ENCODE results near the gene FOXP1. TPM values are rescaled to one million over a fixed set of nuclear protein-coding genes. Genes with fewer than 3 reads are reported as not detected.

Gene FOXP1
- total and polyA plus RNA-seq, 9 of the 15 experiments (the other 6 are each of a cell fraction or from before 2014, with no cell fraction given), result 7.7 to 34.5 (median 13.7) TPM

DNA sequence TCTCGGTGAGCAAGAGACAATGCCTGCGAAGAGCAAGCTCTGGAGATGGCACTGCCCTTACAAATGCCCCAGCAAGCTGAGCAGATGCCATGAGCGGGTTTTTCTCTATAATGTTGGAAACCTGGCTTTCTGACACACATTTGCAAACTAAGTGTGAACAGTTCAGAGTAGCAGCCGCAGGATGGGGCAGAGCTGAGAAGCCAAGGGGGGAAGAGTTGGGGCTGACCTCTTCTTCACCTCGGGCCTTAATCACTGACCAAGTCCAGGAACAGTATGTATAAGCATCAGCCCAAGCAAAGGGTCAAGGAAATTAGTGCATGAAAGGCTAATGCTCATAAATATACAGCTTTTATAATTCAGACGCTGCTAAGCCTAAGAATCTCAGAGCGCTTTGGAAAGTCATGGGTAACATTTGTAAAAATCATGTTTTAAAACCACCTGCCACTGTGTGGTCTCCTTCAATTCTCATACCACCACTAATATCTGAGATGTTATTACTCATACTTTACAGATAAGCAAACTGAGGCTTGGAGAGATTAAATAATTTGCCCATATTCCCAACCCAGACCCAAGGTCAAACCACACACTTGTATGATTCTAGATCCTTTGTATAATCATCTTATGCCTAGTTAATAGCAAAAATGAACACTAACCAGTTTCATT lies 603.4 kb downstream of the FOXP1 start:
- Histone ChIP-seq H3K27ac (ENCODE audit: extremely low read depth, low read depth, low read length) (no peak overlapping the region), H3K27me3 (ENCODE audit: control insufficient read depth in 2 of 2, insufficient read depth in 2 of 2, low read length in 2 of 2) (no peaks in the 10 kb centered on the region), H3K9ac (ENCODE audit: insufficient read depth in 1 of 2, low read depth in 2 of 2, low read length in 2 of 2) (no peak overlapping the region), H3K4me1 (replicated peaks in 1 of 2; ENCODE audit: control insufficient read depth in 2 of 2, insufficient read depth in 2 of 2, low read length in 2 of 2) (no peaks in the 10 kb centered on the region), H3K4me3 (no peak overlapping the region), H3K9me1 (ENCODE audit: control insufficient read depth, insufficient read depth, low read length) (no peaks in the 10 kb centered on the region), H3K79me2 (ENCODE audit: control insufficient read depth, insufficient read depth, low read length) (no peaks in the 10 kb centered on the region), H2AFZ (ENCODE audit: low read depth, low read length) (no peak overlapping the region), H3K4me2 (ENCODE audit: insufficient read depth, low read length) (no peak overlapping the region), H3K36me3 (ENCODE audit: control insufficient read depth, insufficient read depth, low read length) (peaks cover 59% of the 10 kb centered on the region; the same call in 1 of the 3 replicates), H3K9me3 (replicated peaks; ENCODE audit: control insufficient read depth, insufficient read depth, low read depth, low read length) (no peaks in the 10 kb centered on the region), H4K20me1 (replicated peaks; ENCODE audit: control insufficient read depth, insufficient read depth, low read length) (no peaks in the 10 kb centered on the region)
- CTCF ChIA-PET (ENCODE audit: low intra/inter-chr PET ratio), result no interaction called here
- in situ Hi-C loops (cut with MboI) (no loop called here), intact Hi-C loops (cut with micrococcal nuclease) (no loop called here)
- DNase-seq (ENCODE audit: extremely low read depth in 1 of 4, low spot score in 3 of 4) (no peak), ATAC-seq (no peak), FAIRE-seq (no peak)
- 84% methylated on average over 5 of the region's 7 CpGs for WGBS (ENCODE audit: insufficient coverage, low coverage, missing lambda C conversion rate)
- BruUV-seq (replicated peaks), result no TSS peak
- POLR2A ChIA-PET, result no interaction called here
- TF ChIP-seq, protein P1, sequence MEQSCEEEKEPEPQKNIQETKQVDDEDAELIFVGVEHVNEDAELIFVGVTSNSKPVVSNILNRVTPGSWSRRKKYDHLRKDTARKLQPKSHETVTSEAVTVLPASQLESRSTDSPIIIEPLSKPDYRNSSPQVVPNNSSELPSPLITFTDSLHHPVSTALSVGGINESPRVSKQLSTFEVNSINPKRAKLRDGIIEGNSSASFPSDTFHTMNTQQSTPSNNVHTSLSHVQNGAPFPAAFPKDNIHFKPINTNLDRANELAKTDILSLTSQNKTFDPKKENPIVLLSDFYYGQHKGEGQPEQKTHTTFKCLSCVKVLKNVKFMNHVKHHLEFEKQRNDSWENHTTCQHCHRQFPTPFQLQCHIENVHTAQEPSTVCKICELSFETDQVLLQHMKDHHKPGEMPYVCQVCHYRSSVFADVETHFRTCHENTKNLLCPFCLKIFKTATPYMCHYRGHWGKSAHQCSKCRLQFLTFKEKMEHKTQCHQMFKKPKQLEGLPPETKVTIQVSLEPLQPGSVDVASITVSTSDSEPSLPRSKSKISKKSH (CRISPR knock-in tag; IDR thresholded peaks at IDR 0.05), result no peak
- TF ChIP-seq, protein P2, sequence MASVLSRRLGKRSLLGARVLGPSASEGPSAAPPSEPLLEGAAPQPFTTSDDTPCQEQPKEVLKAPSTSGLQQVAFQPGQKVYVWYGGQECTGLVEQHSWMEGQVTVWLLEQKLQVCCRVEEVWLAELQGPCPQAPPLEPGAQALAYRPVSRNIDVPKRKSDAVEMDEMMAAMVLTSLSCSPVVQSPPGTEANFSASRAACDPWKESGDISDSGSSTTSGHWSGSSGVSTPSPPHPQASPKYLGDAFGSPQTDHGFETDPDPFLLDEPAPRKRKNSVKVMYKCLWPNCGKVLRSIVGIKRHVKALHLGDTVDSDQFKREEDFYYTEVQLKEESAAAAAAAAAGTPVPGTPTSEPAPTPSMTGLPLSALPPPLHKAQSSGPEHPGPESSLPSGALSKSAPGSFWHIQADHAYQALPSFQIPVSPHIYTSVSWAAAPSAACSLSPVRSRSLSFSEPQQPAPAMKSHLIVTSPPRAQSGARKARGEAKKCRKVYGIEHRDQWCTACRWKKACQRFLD (CRISPR knock-in tag; IDR thresholded peaks at IDR 0.05), result no peak
- TF ChIP-seq PURB (CRISPR knock-in tag; IDR thresholded peaks at IDR 0.05; ENCODE audit: low read depth), result no peak
- TF ChIP-seq SMARCE1 (IDR thresholded peaks at IDR 0.05), result no peak
- no peak for TF ChIP-seq CC2D1A (IDR thresholded peaks at IDR 0.05)
- TF ChIP-seq RFX7 (CRISPR knock-in tag; IDR thresholded peaks at IDR 0.05), result no peak
- no peak for TF ChIP-seq LEF1 (IDR thresholded peaks at IDR 0.05)
- no peak for TF ChIP-seq HMG20B (CRISPR knock-in tag; IDR thresholded peaks at IDR 0.05)
- TF ChIP-seq TGIF2 (CRISPR knock-in tag; IDR thresholded peaks at IDR 0.05), result no peak
- TF ChIP-seq ZNF445 (CRISPR knock-in tag; IDR thresholded peaks at IDR 0.05; ENCODE audit: low read depth), result no peak
- TF ChIP-seq, protein P3, sequence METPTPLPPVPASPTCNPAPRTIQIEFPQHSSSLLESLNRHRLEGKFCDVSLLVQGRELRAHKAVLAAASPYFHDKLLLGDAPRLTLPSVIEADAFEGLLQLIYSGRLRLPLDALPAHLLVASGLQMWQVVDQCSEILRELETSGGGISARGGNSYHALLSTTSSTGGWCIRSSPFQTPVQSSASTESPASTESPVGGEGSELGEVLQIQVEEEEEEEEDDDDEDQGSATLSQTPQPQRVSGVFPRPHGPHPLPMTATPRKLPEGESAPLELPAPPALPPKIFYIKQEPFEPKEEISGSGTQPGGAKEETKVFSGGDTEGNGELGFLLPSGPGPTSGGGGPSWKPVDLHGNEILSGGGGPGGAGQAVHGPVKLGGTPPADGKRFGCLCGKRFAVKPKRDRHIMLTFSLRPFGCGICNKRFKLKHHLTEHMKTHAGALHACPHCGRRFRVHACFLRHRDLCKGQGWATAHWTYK (CRISPR knock-in tag; IDR thresholded peaks at IDR 0.05), result no peak
- TF ChIP-seq RFX1 (IDR thresholded peaks at IDR 0.05), result no peak
